Measurements from ENCODE around the gene MPP7.
A peak's percentile ranks its signal among the peaks of the same experiment; 100 is the strongest.

Gene MPP7

DNA sequence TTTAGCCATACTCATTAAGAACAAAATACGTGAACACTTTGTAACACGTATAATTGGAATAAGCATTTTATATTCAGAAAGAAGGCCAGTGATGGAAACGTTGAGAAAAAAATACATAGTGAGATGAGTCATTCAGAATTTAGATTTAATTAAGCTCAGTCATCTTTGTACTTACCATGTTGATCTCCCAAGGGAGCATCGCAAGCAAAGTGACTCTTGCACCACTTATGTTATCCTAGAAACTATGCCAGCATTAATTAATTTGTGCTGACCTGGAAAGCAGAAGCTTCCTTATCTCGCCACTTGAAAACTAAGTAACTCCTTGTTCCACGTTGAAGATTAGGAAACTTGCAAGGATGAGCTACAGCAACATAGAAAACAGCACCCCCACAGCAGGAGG lies 9.7 kb upstream of the MPP7 start:
- no peak overlapping the region for H3K4me3 ChIP-seq (ENCODE audit: low read depth, low read length)
- DNase-seq (ENCODE audit: low read depth) = no peak

DNA sequence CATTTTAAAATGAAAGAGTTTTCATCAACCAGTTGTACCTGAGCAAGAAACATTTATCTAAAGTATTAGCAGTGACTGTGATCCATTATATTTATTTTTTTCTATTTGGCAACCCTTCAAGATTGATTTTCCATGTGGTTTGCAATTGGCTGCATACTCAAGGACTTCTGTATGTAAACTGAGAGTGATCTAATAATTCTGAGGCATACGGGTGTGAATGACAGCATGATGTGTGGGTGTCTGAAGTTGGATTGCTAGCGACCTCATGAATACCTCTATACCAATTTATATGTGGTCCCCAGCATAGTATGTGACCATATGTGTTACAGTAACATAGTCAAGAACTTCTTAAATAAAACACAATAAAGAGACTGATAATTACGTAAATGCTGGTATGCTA lies 8.2 kb upstream of the MPP7 start:
- no peak for DNase-seq (ENCODE audit: low read depth)
- H3K4me3 ChIP-seq (ENCODE audit: low read depth, low read length) = no peak overlapping the region

GRCh38 chr10:28307267-28307666 lies 4.4 kb upstream of the MPP7 start:
- no peak for DNase-seq (ENCODE audit: low read depth)
- H3K4me3 ChIP-seq (ENCODE audit: low read depth, low read length) = no peak overlapping the region

GRCh38 chr10:28305553-28305952 lies 2.7 kb upstream of the MPP7 start:
- no peak for DNase-seq (ENCODE audit: low read depth)
- no peak overlapping the region for H3K4me3 ChIP-seq (ENCODE audit: low read depth, low read length)

GRCh38 chr10:28304032-28304571 lies 1.2 kb upstream of the MPP7 start:
- no peak overlapping the region for H3K4me3 ChIP-seq (ENCODE audit: low read depth, low read length)

GRCh38 chr10:28302012-28302637 lies 739 bp downstream of the MPP7 start:
- DNase-seq (ENCODE audit: low read depth) = no peak
- H3K4me3 ChIP-seq (ENCODE audit: low read depth, low read length) = peak overlapping the region; percentile 66

More at GRCh38 chr10:28304032-28304571, 1.2 kb upstream of the MPP7 start:
- DNase-seq (ENCODE audit: low read depth) = no peak

- H3K4me3 ChIP-seq (ENCODE audit: low read depth, low read length) = no peak overlapping the region
- DNase-seq (ENCODE audit: low read depth) = no peak
Measured at GRCh38 chr10:28300027-28300426, 2.8 kb downstream of the MPP7 start.

DNA sequence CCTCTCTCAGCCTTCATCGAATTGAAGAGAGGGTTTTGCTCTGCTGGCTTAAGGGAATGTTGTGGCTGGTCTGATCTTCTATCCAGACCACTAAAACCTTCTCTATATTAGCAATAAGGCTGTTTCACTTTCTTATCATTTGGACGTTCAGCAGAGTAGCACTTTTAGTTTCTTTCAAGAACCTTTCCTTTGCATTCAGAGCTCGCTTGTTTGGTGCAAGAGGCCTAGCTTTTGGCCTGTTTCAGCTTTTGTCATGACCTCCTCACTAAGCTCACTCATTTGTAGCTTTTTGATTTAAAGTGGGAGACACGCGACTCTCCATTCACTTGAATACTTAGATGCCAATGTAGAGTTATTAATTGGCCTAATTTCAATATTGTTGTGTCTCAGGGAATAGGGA lies 3.9 kb downstream of the MPP7 start:
- DNase-seq (ENCODE audit: low read depth) = no peak
- H3K4me3 ChIP-seq (ENCODE audit: low read depth, low read length) = no peak overlapping the region

- no peak for DNase-seq (ENCODE audit: low read depth)
- no peak overlapping the region for H3K4me3 ChIP-seq (ENCODE audit: low read depth, low read length)
Measured at GRCh38 chr10:28296023-28296422, 6.8 kb downstream of the MPP7 start.

DNA sequence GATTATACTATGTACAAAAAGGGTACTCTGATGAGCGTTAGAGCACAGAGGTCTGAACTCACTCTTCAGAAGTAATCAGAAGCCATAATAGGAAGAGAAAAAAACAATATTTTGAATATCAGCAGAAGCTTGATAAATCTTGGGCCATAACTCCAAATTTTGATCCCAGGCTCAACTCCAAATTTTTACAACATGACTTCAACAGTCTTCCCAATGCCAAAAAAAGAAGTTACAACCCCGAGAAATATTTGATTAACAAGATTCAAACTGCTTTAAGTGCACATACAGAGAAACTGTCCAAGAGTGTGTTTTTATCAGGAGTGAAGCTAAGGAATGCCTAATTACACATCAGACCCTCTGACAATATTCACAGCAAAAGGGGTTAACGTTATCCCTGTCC lies 7.5 kb downstream of the MPP7 start:
- DNase-seq (ENCODE audit: low read depth) = no peak
- no peak overlapping the region for H3K4me3 ChIP-seq (ENCODE audit: low read depth, low read length)

GRCh38 chr10:28294809-28295208 lies 8.1 kb downstream of the MPP7 start:
- no peak overlapping the region for H3K4me3 ChIP-seq (ENCODE audit: low read depth, low read length)
- DNase-seq (ENCODE audit: low read depth) = no peak

DNA sequence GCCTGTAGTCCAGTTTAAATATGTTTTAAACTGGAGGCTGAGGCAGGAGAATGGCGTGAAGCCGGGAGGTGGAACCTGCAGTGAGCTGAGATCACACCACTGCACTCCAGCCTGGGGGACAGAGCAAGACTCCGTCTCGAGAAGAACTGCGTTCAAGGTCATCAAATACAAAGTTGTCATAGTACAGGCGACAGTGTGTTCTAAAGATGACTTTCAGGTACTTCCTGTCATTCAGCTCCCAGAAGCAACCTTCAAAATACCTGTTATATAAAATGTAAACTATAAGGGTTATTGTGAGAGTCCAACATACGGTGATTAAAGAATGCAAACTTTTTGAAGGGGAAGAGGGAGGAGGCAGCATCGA lies 8.7 kb downstream of the MPP7 start:
- no peak for DNase-seq (ENCODE audit: low read depth)
- H3K4me3 ChIP-seq (ENCODE audit: low read depth, low read length) = no peak overlapping the region

DNA sequence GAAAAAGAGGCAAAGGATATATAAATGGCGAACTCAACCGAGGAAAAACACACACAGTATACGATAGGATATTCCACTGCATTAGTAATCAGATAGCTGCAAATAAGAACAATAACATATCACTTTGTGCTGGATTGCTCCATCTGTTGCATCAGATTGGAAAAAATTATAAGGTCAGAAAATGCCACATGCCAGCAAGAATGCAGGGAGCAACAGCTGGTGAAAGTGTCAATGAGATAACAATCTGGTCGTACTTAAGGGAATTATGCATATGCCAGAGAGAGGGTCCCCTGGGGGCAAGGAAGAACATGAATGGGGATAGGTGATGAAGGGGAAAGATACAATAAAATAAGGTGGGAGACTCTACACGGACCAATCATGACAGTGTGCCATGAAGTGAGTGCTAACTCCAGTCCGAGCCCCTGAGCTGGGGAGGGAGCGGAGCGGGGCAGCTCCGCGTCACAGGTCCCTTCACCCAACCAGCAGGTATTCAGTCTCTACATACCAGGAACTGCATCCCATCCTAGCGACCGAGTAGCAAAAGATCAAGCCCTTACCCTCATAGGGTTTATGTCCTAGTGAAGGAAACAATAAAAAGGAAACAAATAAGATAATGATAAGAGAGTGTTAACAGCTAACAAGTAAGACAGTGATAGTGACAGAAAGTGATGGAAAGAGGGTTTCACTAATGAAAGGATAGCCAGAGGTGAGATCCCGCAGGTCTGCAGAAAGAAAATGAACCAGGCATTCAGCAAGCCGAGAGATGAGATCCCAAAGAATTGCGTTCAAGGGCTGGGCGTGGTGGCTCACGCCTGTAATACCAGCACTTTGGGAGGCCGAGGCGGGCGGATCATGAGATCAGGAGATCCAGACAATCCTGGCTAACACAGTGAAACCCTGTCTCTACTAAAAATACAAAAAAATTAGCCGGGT lies 9.4 kb downstream of the MPP7 start:
- no peak for DNase-seq (ENCODE audit: low read depth)
- no peak overlapping the region for H3K4me3 ChIP-seq (ENCODE audit: low read depth, low read length)

- DNase-seq (ENCODE audit: low read depth) = peak; percentile 60
- no peak overlapping the region for H3K4me3 ChIP-seq (ENCODE audit: low read depth, low read length)
Measured at GRCh38 chr10:28291881-28292297, 11.0 kb downstream of the MPP7 start.

DNA sequence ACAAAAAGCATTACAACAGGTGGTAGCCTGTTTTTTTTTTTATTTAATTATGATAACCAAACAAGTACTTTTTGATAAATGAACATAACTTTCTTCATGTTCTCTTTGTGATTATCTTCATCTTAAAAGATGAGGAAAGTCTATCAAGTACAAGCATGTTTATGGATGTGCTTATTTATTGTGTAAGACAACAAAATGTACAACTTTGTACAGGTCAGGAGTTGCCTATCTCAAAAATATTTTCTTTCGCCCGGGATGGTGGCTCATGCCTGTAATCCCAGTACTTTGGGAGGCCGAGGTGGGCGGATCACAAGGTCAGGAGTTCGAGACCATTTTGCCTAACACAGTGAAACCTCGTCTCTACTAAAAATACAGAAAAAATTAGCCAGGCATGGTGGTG lies 17.0 kb downstream of the MPP7 start:
- no peak for DNase-seq (ENCODE audit: low read depth)
- no peak overlapping the region for H3K4me3 ChIP-seq (ENCODE audit: low read depth, low read length)

- H3K4me3 ChIP-seq (ENCODE audit: low read depth, low read length) = no peak overlapping the region
- no peak for DNase-seq (ENCODE audit: low read depth)
Measured at GRCh38 chr10:28284126-28284525, 18.7 kb downstream of the MPP7 start.

DNA sequence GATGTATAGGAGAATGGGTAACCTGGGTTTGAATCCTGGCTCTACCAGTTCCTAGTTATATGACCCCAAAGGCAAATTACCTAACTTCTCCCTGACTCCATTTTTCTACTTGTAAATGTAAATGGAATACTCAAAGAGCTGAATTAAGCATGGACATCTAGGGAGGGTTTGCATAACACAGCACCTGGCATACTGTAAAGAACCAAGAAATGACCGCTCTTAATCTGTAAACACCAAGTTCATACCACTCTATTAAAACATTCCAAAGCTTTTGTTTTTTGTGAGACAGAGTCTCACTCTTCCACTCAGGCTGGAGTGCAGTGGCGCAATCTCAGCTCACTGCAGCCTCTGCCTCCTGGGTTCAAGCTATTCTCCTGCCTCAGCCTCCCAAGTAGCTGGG lies 19.6 kb downstream of the MPP7 start:
- no peak for DNase-seq (ENCODE audit: low read depth)
- H3K4me3 ChIP-seq (ENCODE audit: low read depth, low read length) = no peak overlapping the region

GRCh38 chr10:28282336-28282735 lies 20.5 kb downstream of the MPP7 start:
- H3K4me3 ChIP-seq (ENCODE audit: low read depth, low read length) = no peak overlapping the region
- no peak for DNase-seq (ENCODE audit: low read depth)

- H3K4me3 ChIP-seq (ENCODE audit: low read depth, low read length) = no peak overlapping the region
- DNase-seq (ENCODE audit: low read depth) = no peak
Measured at GRCh38 chr10:28281726-28282315, 21.0 kb downstream of the MPP7 start.

DNA sequence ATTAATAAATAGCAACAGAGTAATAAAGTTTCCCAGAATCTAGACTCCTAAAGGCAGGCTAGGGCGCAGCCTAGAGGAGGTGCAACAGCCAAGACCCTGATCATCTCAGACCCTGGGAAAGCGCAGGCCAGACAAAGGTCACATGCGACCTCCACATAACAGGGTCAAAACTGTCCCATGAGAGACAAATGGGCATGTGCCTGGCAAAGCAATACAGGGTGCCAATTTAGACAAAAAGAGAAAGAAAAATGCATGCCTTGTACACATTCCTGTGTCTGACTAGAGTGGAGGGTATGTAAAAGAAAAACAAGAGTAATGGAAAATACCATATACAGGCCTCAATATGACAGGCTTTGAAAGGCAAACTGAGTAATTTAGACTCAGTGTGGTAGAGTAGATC lies 22.2 kb downstream of the MPP7 start:
- no peak overlapping the region for H3K4me3 ChIP-seq (ENCODE audit: low read depth, low read length)
- DNase-seq (ENCODE audit: low read depth) = no peak

All from skeletal muscle cell (primary cell).